ENCODE results near the gene BRD1. TPM values are rescaled to one million over a fixed set of nuclear protein-coding genes. Genes with fewer than 3 reads are reported as not detected.

BRD1 gene
- total RNA-seq, 1 donor from 2014 or later: 64.1 TPM

DNA sequence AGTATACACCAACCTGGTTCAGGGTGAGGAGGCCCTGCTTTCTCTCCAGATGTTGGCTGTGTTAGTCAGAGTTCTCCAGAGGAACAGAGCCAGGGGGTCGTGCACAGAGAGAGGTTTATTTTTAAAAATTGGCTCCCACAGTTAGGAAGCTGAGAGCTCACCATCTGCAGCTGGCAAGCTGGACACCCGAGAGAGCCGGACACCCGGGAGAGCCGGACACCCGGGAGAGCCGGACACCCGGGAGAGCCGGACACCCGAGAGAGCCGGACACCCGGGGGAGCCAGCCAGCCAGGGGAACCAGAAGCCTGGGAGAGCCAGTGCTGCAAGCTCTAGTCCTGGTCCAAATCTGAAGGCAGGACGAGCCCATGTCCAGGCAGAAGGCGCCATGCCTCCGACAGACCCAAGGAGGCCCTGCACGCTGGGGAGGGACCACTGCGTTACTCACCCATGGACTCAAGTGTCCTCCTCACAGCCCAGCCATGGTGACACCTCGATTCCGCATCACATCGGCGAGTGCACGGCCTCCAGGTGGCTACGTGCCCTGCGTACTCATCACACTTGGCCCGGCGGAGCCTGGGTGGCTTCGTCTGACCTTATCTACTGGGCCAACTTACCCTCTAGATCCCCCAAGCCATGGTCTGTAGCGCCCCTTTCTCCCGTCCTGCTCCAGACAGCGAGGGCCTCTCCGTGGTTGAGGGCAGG is 99.0 kb downstream of the BRD1 start:
- Mint-ChIP-seq H3K4me1 (no peaks in the 10 kb centered on the region), H3K27me3 (ENCODE audit: low read depth) (peaks cover 80% of the 10 kb centered on the region), H3K27ac (no peak overlapping the region), H3K4me3 (no peak overlapping the region), H3K9me3 (no peaks in the 10 kb centered on the region), H3K36me3 (no peaks in the 10 kb centered on the region)
- no peak for TF ChIP-seq CTCF (IDR thresholded peaks at IDR 0.05; ENCODE audit: unreplicated experiment)
- DNase-seq (ENCODE audit: low spot score in 2 of 2, unreplicated experiment in 2 of 2): peak in 1 of 2 experiments; percentile 37

DNA sequence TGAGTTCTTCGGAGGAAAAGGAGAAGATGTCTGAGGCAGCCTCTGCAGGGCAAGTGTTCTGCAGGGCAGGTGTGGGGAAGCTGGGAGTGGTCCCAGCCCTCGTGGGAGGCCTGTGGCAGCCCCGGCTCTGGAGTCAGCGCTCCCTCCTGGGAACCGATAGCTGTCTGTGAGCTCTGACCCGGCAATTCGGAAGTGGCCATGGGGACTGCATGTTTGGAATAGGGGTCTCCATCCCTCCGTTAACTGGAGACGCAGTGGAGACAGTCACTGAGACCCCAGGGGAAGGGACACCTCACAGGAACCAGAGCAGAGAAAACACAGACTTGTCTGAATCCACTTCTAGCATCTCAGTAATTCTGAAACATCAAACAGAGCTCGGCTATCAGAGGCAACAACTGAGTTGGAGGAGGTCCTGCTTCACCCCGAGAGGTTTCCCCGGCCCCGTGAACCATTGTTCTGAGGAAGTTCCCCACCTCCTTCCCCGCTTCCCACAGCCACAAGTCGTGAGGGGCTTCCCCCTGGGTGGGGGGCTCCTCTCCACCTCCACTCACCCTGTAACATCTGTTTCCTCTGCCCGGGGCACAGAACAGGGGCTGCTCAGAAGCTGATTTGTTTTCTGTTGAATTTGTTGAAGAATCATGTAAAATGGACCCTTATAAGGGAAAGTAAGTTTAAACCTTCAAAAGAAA is 99.6 kb downstream of the BRD1 start:
- no peaks in the 10 kb centered on the region for H3K9me3 Mint-ChIP-seq
- H3K27me3 Mint-ChIP-seq (ENCODE audit: low read depth): peaks cover 81% of the 10 kb centered on the region
- no peaks in the 10 kb centered on the region for H3K36me3 Mint-ChIP-seq
- H3K4me3 Mint-ChIP-seq: no peak overlapping the region
- no peak for TF ChIP-seq CTCF (IDR thresholded peaks at IDR 0.05; ENCODE audit: unreplicated experiment)
- DNase-seq (ENCODE audit: low spot score in 2 of 2, unreplicated experiment in 2 of 2): peak in 1 of 2 experiments; percentile 31
- H3K27ac Mint-ChIP-seq: no peak overlapping the region
- H3K4me1 Mint-ChIP-seq: no peaks in the 10 kb centered on the region

- no peaks in the 10 kb centered on the region for H3K9me3 Mint-ChIP-seq
- H3K27ac Mint-ChIP-seq: no peak overlapping the region
- no peak overlapping the region for H3K4me3 Mint-ChIP-seq
- peaks cover 87% of the 10 kb centered on the region for H3K27me3 Mint-ChIP-seq (ENCODE audit: low read depth)
- H3K4me1 Mint-ChIP-seq: no peaks in the 10 kb centered on the region
- H3K36me3 Mint-ChIP-seq: no peaks in the 10 kb centered on the region
- DNase-seq (ENCODE audit: low spot score in 2 of 2, unreplicated experiment in 2 of 2): peak in 1 of 2 experiments; percentile 34
- TF ChIP-seq CTCF (IDR thresholded peaks at IDR 0.05; ENCODE audit: unreplicated experiment): no peak
Measured at GRCh38 chr22:49727191-49727880, 100.3 kb downstream of the BRD1 start.

DNA sequence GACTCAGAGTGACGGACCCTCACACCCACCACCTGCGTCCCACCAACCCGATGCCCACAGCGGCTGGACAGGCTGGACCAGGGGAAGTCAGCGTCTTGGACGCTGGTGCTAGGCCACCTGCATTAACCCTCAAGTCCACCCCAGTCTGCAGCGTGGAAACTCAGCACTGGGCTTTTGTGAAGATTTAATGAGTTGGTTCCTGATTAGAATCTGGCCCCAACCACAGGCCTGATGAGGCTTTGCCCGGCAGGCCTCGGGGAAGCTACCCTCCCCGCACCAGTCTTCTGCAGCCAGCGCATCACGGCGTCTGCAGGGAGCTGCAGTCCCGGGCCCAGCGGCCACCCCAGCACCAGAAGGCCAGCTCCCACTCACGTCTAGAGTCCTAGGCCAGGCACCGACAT is 101.0 kb downstream of the BRD1 start:
- H3K36me3 Mint-ChIP-seq: no peaks in the 10 kb centered on the region
- TF ChIP-seq CTCF (IDR thresholded peaks at IDR 0.05; ENCODE audit: unreplicated experiment): no peak
- DNase-seq (ENCODE audit: low spot score in 2 of 2, unreplicated experiment in 2 of 2): peak in 1 of 2 experiments; percentile 29
- peaks cover 89% of the 10 kb centered on the region for H3K27me3 Mint-ChIP-seq (ENCODE audit: low read depth)
- H3K9me3 Mint-ChIP-seq: no peaks in the 10 kb centered on the region
- H3K4me3 Mint-ChIP-seq: no peak overlapping the region
- H3K27ac Mint-ChIP-seq: no peak overlapping the region
- no peaks in the 10 kb centered on the region for H3K4me1 Mint-ChIP-seq

GRCh38 chr22:49726022-49726681 is 101.5 kb downstream of the BRD1 start:
- no peak for TF ChIP-seq CTCF (IDR thresholded peaks at IDR 0.05; ENCODE audit: unreplicated experiment)
- Mint-ChIP-seq H3K4me3 (no peak overlapping the region), H3K9me3 (no peaks in the 10 kb centered on the region), H3K4me1 (no peaks in the 10 kb centered on the region), H3K27ac (no peak overlapping the region), H3K27me3 (ENCODE audit: low read depth) (peaks cover 91% of the 10 kb centered on the region), H3K36me3 (no peaks in the 10 kb centered on the region)
- DNase-seq (ENCODE audit: low spot score in 2 of 2, unreplicated experiment in 2 of 2): peak in 1 of 2 experiments; percentile 20
